ENCODE data around the gene TRAPPC12. TPM values are rescaled to one million over a fixed set of nuclear protein-coding genes. Genes with fewer than 3 reads are reported as not detected.
A peak's percentile ranks its signal among the peaks of the same experiment; 100 is the strongest.
"Not testable (repeated sequence)": the region's sequence is repeated elsewhere in the genome, so short reads cannot be mapped to it uniquely, and the experiment has no call there.

The TRAPPC12 gene
- total RNA-seq, 2 donors from 2014 or later = 53.9 to 71.4 TPM

DNA sequence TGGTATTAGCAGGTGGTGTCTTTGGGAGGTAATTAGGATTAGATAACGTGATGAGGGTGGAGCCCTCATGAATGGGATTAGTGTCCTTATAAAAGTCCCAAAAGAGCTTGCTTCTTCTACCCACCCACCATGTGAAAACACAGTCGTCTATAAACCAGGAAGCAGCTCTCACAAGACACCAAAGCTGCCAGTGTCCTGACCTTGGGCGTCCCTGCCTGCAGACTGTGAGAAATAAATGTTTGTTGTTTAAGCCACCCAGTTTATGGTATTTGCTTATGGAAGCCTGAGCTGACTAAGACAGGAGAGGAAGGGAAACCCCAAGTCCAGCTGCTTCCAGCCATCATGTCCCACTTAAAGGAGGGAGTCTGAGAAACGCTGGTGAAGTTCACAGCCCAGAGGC lies 126.3 kb downstream of the TRAPPC12 start:
- no peak overlapping the region for H3K27ac Mint-ChIP-seq
- no peaks in the 10 kb centered on the region for H3K9me3 Mint-ChIP-seq
- ATAC-seq (no peak), DNase-seq (ENCODE audit: low spot score in 2 of 2) (no peak)
- peaks cover 21 to 28% of the 10 kb centered on the region in 2 donors for H3K36me3 Mint-ChIP-seq

DNA sequence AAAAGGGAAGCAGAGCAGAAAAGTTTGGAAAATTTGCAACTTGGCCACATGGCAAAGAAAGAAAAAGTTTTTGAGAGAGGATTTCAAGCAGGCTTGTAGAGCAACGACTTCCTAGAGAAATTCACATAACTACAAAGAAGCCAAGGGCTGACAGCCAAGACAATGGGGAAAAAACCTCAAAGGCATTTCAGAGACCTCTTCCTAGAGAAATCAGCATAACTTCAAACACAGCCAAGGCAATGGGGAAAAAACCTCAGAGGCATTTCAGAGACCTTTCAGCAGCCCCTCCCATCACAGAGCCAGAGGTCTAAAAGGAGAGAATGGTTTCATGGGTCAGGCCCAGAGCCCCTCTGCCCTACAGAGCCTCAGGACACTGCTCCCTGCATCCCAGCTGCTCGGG lies 132.6 kb downstream of the TRAPPC12 start:
- H3K36me3 Mint-ChIP-seq = peaks cover 54 to 67% of the 10 kb centered on the region in 2 donors
- DNase-seq (ENCODE audit: low spot score in 2 of 2) = no peak

DNA sequence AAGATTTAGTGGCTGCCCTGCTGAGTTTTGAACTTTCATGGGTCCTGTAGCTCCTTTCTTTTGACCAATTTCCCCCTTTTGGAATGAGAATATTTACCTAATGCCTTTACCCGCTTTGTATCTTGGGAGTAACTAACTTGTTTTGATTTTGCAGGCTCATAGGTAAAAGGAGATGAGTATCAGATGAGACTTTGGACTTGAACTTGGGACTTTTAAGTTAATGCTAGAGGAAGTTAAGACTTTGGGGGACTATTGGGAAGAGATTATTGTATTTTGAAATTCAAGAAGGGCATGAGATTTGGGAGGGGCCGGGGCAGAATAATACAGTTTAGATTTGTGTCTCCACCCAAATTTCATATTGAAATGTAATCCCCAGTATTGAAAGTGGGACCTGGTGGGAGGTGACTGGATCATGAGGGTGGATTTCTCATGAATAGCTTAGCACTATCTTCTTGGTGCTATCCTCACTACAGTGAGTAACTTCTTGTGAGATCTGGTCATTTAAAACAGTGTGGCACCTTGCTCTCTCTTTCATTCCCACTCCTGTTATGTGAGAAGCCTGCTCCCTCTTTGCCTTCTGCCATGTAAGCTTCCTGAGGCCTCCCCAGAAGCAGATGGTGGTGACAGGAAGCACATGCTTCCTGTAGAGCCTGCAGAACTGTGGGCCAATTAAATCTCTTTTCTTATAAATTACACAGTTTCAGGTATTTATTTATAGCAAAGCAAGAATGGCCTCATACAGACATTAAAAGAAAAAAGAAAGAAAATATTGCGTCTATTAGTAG lies 133.7 kb downstream of the TRAPPC12 start:
- DNase-seq (ENCODE audit: low spot score in 2 of 2) = no peak
- peaks cover 8 to 11% of the 10 kb centered on the region in 2 donors for H3K9me3 Mint-ChIP-seq
- H3K36me3 Mint-ChIP-seq = peaks cover 45 to 60% of the 10 kb centered on the region in 2 donors
- H3K27ac Mint-ChIP-seq = no peak overlapping the region
- ATAC-seq = no peak

More for the DNA sequence above, 132.6 kb downstream of the TRAPPC12 start:
- peak in 1 of 2 donors; percentile 75 for ATAC-seq
- peaks cover 8 to 11% of the 10 kb centered on the region in 2 donors for H3K9me3 Mint-ChIP-seq
- H3K27ac Mint-ChIP-seq = peak overlapping the region in 1 of 2 donors; percentile 69

DNA sequence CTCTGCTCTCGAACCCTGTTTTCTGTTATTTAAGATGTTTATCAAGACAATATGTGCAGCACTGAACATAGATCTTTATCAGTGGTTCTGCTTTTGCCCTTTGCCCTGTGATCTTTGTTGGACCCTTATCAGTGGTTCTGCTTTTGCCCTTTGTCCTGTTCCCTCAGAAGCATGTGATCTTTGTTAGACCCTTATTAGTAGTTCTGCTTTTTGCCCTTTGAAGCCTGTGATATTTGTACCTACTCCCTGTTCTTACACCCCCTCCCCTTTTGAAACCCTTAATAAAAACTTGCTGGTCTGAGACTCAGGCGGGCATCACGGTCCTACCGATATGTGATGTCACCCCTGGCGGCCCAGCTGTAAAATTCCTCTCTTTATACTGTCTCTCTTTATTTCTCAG lies 135.9 kb downstream of the TRAPPC12 start:
- peaks cover 8 to 11% of the 10 kb centered on the region in 2 donors for H3K9me3 Mint-ChIP-seq
- not testable (repeated sequence) for H3K27ac Mint-ChIP-seq; ATAC-seq; DNase-seq (ENCODE audit: low spot score in 2 of 2)
- H3K36me3 Mint-ChIP-seq = peaks cover 50 to 53% of the 10 kb centered on the region in 2 donors

DNA sequence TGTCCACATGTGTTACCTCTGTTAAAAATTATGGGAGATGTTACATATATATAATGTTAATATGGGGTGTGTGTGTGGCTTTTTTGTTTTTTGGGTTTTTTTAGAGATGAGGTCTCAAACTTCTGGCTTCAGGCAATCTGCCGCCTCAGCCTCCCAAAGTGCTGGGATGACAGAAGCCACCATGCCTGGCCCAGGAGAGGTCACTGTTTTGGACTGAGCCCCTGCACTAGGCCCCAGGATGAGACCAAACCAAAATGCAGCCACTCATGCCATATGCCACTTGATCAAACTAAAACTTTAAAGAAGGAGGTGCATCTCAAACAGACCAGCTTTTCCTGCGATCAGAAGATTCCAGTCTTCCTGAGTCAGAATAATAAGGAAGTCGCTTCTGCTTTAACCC lies 137.3 kb downstream of the TRAPPC12 start:
- ATAC-seq (no peak), DNase-seq (ENCODE audit: low spot score in 2 of 2) (no peak)
- peaks cover 36 to 49% of the 10 kb centered on the region in 2 donors for H3K36me3 Mint-ChIP-seq
- H3K9me3 Mint-ChIP-seq = peaks cover 4 to 5% of the 10 kb centered on the region in 2 donors
- H3K27ac Mint-ChIP-seq = no peak overlapping the region

DNA sequence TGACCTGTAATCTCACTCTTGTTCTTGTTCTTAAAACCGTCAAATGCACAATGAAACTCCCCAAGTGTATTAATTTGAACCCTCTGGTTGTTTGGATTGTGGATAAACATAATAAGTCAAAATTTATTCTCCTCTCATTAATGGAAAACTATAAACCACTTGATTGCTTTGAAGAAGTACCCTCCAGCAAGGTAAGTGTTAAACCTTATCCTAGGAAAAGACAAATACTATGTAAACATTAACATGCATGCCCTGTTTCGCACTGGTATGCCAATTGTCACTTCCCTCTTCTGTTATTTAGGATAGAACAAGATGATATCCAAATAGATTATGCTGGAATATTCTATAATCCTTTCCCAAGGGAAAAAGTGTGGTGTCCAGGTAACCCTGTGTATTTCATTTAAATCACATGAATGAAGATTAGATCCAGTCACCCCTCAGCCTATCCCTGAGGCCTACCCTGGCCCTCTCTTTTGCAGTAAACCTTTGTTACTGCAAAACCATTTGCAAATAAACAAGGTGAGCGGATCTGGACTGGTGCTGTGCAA lies 138.5 kb downstream of the TRAPPC12 start:
- DNase-seq (ENCODE audit: low spot score in 2 of 2) = no peak
- H3K9me3 Mint-ChIP-seq = peaks cover 4 to 5% of the 10 kb centered on the region in 2 donors
- ATAC-seq = no peak
- peaks cover 27 to 37% of the 10 kb centered on the region in 2 donors for H3K36me3 Mint-ChIP-seq
- H3K27ac Mint-ChIP-seq = peak overlapping the region; percentile 84 to 92

DNA sequence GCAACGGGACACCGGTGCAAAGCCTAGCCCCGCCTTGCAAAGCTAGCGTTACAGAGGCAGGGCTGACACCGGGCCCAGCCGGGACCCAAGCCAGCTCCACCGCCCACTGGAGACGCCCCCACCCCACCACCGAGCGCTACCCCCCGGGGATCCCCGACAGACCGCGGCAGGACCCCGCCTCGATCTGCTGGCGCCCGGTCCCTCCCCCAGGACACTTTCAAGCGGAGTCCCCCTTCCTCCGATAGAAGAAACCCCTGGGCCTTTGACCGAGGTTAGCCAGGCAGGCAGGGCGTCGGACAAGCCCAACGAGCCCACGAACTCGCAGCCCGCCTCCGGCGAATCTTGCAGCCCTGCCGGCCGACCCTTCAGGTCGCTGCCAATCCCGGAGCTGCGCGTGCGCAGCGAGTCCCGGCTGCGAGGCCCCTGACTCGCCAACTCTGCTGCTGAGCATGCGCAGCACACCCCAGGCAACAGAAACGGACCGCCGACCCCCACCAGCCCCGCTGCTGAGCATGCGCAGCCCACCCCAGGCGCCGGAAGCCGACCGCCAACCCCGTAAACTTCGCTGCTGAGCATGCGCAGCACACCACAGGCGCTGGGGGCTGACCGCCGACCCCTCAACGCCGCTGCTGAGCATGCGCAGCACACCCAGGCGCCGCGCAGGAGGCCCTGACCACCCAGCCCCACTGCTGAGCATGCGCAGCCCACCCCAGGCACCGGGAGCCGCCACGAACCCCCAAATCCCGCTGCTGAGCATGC lies 139.2 kb downstream of the TRAPPC12 start:
- DNase-seq (ENCODE audit: low spot score in 2 of 2) = peak; percentile 97 to 98
- Mint-ChIP-seq H3K36me3 (peaks cover 22 to 31% of the 10 kb centered on the region in 2 donors), H3K9me3 (peaks cover 4 to 5% of the 10 kb centered on the region in 2 donors), H3K27ac (peak overlapping the region; percentile 84 to 92)
- peak; percentile 71 to 81 for ATAC-seq

DNA sequence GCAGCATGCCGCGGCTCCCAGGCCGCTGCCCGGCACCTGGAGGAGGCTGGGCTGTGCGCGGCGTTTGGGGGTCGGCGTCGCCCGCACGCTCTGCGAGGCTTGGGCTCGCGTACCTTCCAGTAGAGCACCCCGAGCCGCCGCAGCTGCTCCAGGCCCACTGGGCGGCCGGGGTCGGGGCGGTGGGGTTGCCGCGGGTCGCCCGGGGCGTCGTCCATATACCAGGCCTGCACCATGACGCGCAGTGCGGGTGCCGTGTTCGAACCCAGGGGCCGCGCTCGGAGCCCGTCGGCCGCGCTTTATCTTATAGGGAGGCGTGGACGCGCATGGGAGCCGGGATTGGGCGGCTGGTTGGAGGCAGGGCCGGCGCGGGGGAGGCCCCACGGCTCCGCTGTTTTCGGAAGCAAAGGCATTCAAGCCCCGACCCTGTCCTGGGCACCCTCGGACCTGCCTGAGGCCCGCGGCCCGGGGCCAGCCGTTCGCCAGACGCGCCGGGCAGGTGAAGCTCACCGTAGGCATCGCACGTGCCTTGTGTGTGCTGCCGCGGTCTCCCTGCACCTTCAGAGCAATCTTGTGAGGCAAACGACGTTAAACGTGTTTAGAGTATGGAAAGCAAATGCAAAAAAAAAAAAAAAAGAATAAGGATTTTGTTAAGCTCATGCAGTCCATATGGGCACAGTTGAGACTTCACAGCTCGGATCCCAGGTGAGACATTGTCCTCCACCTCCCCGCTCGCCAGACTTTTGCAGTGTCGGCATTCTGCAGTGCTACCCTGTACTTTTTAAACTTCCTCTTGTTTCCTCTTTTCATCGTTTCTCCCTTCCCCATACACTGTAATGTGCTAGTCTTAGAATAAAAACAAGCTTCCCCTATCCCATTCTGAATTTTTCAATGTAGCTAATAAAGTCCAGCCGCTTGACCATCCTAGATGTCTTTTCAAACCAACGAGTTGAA lies 140.0 kb downstream of the TRAPPC12 start, which contains the start of gene ADI1:
ADI1 (minus strand) TSS at position 277 of the 951 bp plus-strand sequence; CDS start at position 233, 44 bp downstream.
- Mint-ChIP-seq H3K27ac (peak within 1 kb of the TSS; percentile 84 to 92), H3K36me3 (peaks cover 13 to 22% of the 10 kb centered on the region in 2 donors), H3K9me3 (peaks cover 4 to 5% of the 10 kb centered on the region in 2 donors)
- DNase-seq (ENCODE audit: low spot score in 2 of 2) = peak; percentile 83 to 87
- peak; percentile 82 to 86 for ATAC-seq

DNA sequence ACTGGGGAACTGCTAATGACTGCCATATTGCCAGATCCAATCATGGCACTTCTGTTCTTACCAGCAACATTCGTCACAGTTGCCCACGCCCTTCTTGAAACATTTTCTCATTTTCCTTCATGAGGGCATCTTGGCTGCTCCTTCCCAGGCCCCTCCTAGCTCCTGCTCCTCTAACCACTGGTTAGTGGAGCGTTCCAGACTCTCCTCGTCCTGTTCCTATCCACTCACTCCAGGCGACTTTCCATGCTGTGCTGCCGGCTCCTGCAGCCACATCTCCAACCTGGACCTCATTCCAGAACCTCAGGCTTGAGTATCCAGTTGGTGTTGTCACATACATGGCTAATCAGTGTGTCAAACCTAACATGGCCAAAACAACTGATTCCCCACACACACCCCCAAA lies 141.1 kb downstream of the TRAPPC12 start:
- no peak for ATAC-seq
- Mint-ChIP-seq H3K27ac (peak overlapping the region; percentile 7 to 9), H3K9me3 (peaks cover 3% of the 10 kb centered on the region in 2 donors), H3K36me3 (peaks cover 4 to 18% of the 10 kb centered on the region in 2 donors)
- DNase-seq (ENCODE audit: low spot score in 2 of 2) = no peak

DNA sequence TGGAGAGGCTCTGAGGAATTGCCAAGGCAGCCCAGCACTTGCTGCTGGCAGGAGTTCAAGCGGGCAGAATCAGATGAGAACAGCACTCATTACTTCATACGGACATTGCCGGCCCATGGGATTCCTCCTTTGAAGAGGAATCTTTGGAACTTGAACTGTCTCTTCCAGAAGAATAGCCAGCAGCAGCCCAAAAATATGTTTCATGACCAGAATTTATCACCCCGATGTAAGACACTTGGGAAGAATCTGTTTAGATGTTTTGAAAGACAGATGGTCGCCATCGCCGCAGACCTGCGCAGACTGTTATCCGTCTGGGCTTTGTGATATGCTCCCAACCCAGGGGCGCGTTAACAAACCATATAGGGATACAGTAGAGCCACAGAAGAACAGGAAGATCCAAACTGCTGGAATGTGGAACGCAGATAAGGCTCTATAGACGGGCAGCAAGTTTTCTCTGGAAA lies 143.5 kb downstream of the TRAPPC12 start:
- H3K9me3 Mint-ChIP-seq = no peaks in the 10 kb centered on the region
- ATAC-seq = no peak
- H3K27ac Mint-ChIP-seq = no peak overlapping the region
- peaks cover 0 to 14% of the 10 kb centered on the region in 2 donors for H3K36me3 Mint-ChIP-seq
- DNase-seq (ENCODE audit: low spot score in 2 of 2) = no peak

DNA sequence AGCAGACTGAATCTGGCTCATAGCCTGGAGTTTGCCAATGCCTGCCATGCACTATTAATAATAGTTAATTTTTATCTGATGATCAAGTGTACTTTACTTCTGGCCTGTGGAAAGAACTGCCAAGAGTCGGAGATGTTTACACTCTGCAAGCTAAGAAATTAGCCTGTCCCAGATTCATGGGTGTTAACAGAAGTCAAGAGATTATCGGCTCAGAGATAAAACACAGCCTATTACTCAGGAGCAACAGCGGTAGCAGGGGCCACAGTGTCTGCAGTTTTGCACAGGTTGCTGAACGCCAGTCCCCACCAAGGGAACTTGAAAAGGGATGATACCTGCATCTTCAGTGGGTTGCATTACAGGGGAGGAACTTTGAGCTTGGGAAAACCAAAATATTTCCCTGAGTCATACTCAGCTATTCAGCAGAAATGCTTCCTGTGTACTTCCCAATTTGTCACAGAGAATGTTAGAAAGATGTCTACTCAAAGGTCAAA lies 144.1 kb downstream of the TRAPPC12 start:
- H3K36me3 Mint-ChIP-seq = peaks cover 0 to 14% of the 10 kb centered on the region in 2 donors
- no peaks in the 10 kb centered on the region for H3K9me3 Mint-ChIP-seq
- DNase-seq (ENCODE audit: low spot score in 2 of 2) (no peak), ATAC-seq (no peak)
- no peak overlapping the region for H3K27ac Mint-ChIP-seq

DNA sequence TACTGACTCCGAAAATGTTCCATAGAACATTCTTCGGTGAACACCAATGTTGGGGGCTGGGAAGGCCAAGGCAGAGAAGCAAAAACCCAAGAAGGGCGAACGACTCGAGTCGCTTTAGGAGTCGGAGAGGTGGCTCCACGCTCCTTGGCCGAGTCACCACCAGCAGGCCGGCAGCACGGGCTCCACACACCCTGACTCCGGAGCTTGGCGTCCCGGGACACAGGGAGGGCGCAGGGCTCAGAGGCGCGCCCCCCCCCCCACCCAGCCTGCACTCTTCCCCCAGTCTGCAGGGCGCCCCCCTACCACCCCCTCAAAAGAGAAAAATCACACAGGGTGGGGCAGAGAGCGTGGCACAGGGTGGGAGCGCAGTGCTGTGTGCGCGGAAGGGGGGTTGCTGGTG lies 147.4 kb downstream of the TRAPPC12 start:
- no peaks in the 10 kb centered on the region for H3K9me3 Mint-ChIP-seq
- ATAC-seq (no peak), DNase-seq (ENCODE audit: low spot score in 2 of 2) (no peak)
- H3K27ac Mint-ChIP-seq = no peak overlapping the region
- H3K36me3 Mint-ChIP-seq = no peaks in the 10 kb centered on the region

DNA sequence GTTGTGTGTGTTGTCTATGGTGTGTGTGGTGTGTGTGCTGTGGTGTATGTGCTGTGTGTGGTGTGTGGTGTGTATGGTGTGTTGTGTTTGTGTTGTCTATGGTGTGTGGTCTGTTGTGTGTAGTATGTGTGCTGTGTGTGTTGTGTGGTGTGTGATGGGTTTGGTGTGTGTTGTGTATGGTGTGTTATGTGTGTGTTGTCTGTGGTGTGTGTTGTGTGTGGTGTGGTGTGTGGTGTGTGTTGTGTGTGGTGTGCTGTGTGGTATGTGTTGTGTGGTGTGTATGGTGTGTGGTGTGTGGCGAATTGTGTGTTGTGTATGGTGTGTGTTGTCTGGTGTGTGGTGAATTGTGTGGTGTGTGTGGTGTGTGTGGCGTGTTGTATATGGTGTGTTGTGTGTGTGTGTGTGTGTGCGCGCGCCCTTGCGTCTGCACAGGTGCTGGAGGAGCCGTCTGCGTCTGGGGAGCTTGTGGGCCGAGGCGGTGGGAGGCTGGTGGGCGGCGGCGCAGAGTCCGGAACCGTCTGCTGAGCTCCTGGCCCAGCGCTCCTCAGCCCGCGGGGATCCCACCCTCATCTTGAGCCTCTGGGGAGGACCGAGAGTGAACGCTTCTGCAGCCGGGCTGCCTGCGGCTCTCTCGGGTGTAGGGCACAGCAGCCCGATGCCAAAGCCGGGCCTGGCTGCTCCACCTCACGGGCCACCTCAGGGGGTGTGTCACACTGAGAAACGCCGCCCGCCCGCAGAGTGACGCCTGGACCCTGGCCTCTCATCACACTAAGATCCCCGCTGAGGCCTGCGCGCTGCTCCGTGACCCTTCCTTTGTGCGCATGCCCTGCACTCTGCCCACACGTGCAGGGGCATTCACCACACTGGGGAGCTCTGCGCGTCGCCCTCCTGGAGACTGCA lies 148.6 kb downstream of the TRAPPC12 start:
- no peak for DNase-seq (ENCODE audit: low spot score in 2 of 2)
- H3K9me3 Mint-ChIP-seq = no peaks in the 10 kb centered on the region
- no peaks in the 10 kb centered on the region for H3K36me3 Mint-ChIP-seq
- ATAC-seq = peak in 1 of 2 donors; percentile 32
- H3K27ac Mint-ChIP-seq = no peak overlapping the region

Measured in activated naive CD4-positive, alpha-beta T cell treated with anti-CD3 and anti-CD28 coated beads, Interleukin-2, amount 50 U/mL, for 72 hours (primary cell).